ENCODE measurements around the gene BLOC1S6. TPM values are rescaled to one million over a fixed set of nuclear protein-coding genes. Genes with fewer than 3 reads are reported as not detected.

Gene BLOC1S6
- total RNA-seq, 1 donor from 2014 or later: 64.6 TPM

GRCh38 chr15:45548753-45549520 lies 38.2 kb upstream of the BLOC1S6 start:
- Mint-ChIP-seq H3K27ac (no peak overlapping the region), H3K4me1 (no peaks in the 10 kb centered on the region), H3K4me3 (no peak overlapping the region), H3K36me3 (no peaks in the 10 kb centered on the region), H3K9me3 (no peaks in the 10 kb centered on the region), H3K27me3 (ENCODE audit: insufficient read depth, low read depth) (peaks cover 7% of the 10 kb centered on the region)
- peak overlapping the region; percentile 91 for H2AFZ ChIP-seq (replicated peaks)
- H3K9ac ChIP-seq: no peak overlapping the region
- no peak overlapping the region for H3K4me3 ChIP-seq
- no peaks in the 10 kb centered on the region for H3K36me3 ChIP-seq
- H4K20me1 ChIP-seq (ENCODE audit: low read depth): no peaks in the 10 kb centered on the region
- no peaks in the 10 kb centered on the region for H3K9me3 ChIP-seq (ENCODE audit: low read depth)
- no peaks in the 10 kb centered on the region for H3K4me1 ChIP-seq
- H3K27me3 ChIP-seq: peaks cover 6% of the 10 kb centered on the region
- H3K4me2 ChIP-seq: no peak overlapping the region
- no peak for TF ChIP-seq EZH2phosphoT487 (IDR thresholded peaks at IDR 0.05)
- TF ChIP-seq CTCF (IDR thresholded peaks at IDR 0.05): no peak
- no peak for TF ChIP-seq EZH2 (IDR thresholded peaks at IDR 0.05)
- no peak overlapping the region for H3K27ac ChIP-seq
- DNase-seq (ENCODE audit: low spot score): no peak
- H3F3A ChIP-seq (ENCODE audit: low read depth): no peaks in the 10 kb centered on the region
- no peaks in the 10 kb centered on the region for H3K79me2 ChIP-seq (ENCODE audit: low read depth)

- Mint-ChIP-seq H3K4me3 (no peak overlapping the region), H3K4me1 (no peaks in the 10 kb centered on the region), H3K27me3 (ENCODE audit: insufficient read depth, low read depth) (peaks cover 7% of the 10 kb centered on the region), H3K27ac (no peak overlapping the region), H3K36me3 (no peaks in the 10 kb centered on the region), H3K9me3 (no peaks in the 10 kb centered on the region)
- Histone ChIP-seq H3K27me3 (peaks cover 13% of the 10 kb centered on the region), H3K4me2 (no peak overlapping the region), H3K4me1 (no peaks in the 10 kb centered on the region), H3K4me3 (no peak overlapping the region), H4K20me1 (ENCODE audit: low read depth) (no peaks in the 10 kb centered on the region), H3K27ac (no peak overlapping the region), H3K9ac (no peak overlapping the region), H3K79me2 (ENCODE audit: low read depth) (no peaks in the 10 kb centered on the region), H3K36me3 (no peaks in the 10 kb centered on the region), H2AFZ (replicated peaks) (no peak overlapping the region), H3K9me3 (ENCODE audit: low read depth) (no peaks in the 10 kb centered on the region), H3F3A (ENCODE audit: low read depth) (no peaks in the 10 kb centered on the region)
- TF ChIP-seq EZH2 (IDR thresholded peaks at IDR 0.05): no peak
- TF ChIP-seq CTCF (IDR thresholded peaks at IDR 0.05): no peak
- TF ChIP-seq EZH2phosphoT487 (IDR thresholded peaks at IDR 0.05): no peak
- no peak for DNase-seq (ENCODE audit: low spot score)
These were observed 37.5 kb upstream of the BLOC1S6 start for GRCh38 chr15:45549541-45550220.

- no peaks in the 10 kb centered on the region for H3F3A ChIP-seq (ENCODE audit: low read depth)
- no peak for DNase-seq (ENCODE audit: low spot score)
- Mint-ChIP-seq H3K27ac (no peak overlapping the region), H3K36me3 (no peaks in the 10 kb centered on the region), H3K27me3 (ENCODE audit: insufficient read depth, low read depth) (peaks cover 7% of the 10 kb centered on the region), H3K4me1 (no peaks in the 10 kb centered on the region), H3K9me3 (no peaks in the 10 kb centered on the region), H3K4me3 (no peak overlapping the region)
- no peak overlapping the region for H2AFZ ChIP-seq (replicated peaks)
- H3K79me2 ChIP-seq (ENCODE audit: low read depth): no peaks in the 10 kb centered on the region
- H3K4me1 ChIP-seq: no peaks in the 10 kb centered on the region
- peaks cover 20% of the 10 kb centered on the region for H3K27me3 ChIP-seq
- H3K9me3 ChIP-seq (ENCODE audit: low read depth): no peaks in the 10 kb centered on the region
- no peak overlapping the region for H3K4me3 ChIP-seq
- H3K27ac ChIP-seq: no peak overlapping the region
- no peaks in the 10 kb centered on the region for H3K36me3 ChIP-seq
- no peaks in the 10 kb centered on the region for H4K20me1 ChIP-seq (ENCODE audit: low read depth)
- no peak overlapping the region for H3K4me2 ChIP-seq
- no peak overlapping the region for H3K9ac ChIP-seq
- TF ChIP-seq EZH2 (IDR thresholded peaks at IDR 0.05) (no peak), EZH2phosphoT487 (IDR thresholded peaks at IDR 0.05) (no peak), CTCF (IDR thresholded peaks at IDR 0.05) (no peak)
These were observed 36.7 kb upstream of the BLOC1S6 start for GRCh38 chr15:45550436-45550835.

Measured in neural progenitor cell (in vitro differentiated cells).